K562 (cell line): ENCODE results near the gene FMO3. TPM values are rescaled to one million over a fixed set of nuclear protein-coding genes. Genes with fewer than 3 reads are reported as not detected.

Experiments used
- ATAC-seq: fragments of 200-7000 bp; cut with Tn5 transposase; 3 replicates; pipeline ENCODE4 v1.9.1; 2020; ENCODE audit warnings: moderate library complexity
- BruUV-seq: library from RNA; stranded (reverse); fragments of 400-500 nt; replicated peaks from 2 replicates; lab custom pipeline; 2021; lab: Mats Ljungman, UMichigan
- CTCF ChIA-PET: fragments of 300-600 bp; formaldehyde crosslinking; extraction: SDS; loops from one replicate; lab custom pipeline; 2021; ENCODE audit warnings: low intra/inter-chr PET ratio; lab: Yijun Ruan, JAX
- POLR2A ChIA-PET: fragments of 300-600, 350-650 bp; sonication (Branson Sonifier 250); formaldehyde crosslinking; extraction: SDS; loops from one replicate; lab custom pipeline; 2021; ENCODE audit warnings: antibody characterized with exemption, inconsistent platforms; lab: Yijun Ruan, JAX
- DNase-seq, 4 experiments: peaks; one replicate each; pipeline versions ENCODE4 v3.0.0 to v3.0.0-alpha.2; 2011 to 2018; ENCODE audit warnings: low spot score in 3 of 4, mixed read lengths in 3 of 4; ENCODE audit errors: extremely low read depth in 1 of 4
- FAIRE-seq: peaks from 2 replicates; lab custom pipeline; 2011; peaks lifted over from hg19 to GRCh38; lab: Jason Lieb, UNC
- H2AFZ ChIP-seq: 2 replicates; pipeline ENCODE4 v1.6.0; 2011; ENCODE audit warnings: low read depth, low read length, control low read depth, inconsistent platforms
- H3K27ac ChIP-seq: fragments of 200-600 bp; 3 replicates; pipeline ENCODE4 v1.8.0; 2011; ENCODE audit warnings: low read depth, mild to moderate bottlenecking, control low read depth, inconsistent platforms, low read length, moderate library complexity, mixed read lengths; ENCODE audit errors: extremely low read depth
- H3K27me3 ChIP-seq, 2 experiments: fragments of 300-600 bp in 1 of 2; 2 replicates in 1 of 2; 3 replicates in 1 of 2; pipeline versions ENCODE4 v1.6.0 to v1.8.0; 2011; ENCODE audit warnings: inconsistent platforms in 2 of 2, low read length in 2 of 2, mild to moderate bottlenecking in 1 of 2, mixed read lengths in 1 of 2, moderate library complexity in 1 of 2; ENCODE audit not compliant: control insufficient read depth in 2 of 2, insufficient read depth in 2 of 2
- H3K36me3 ChIP-seq: fragments of 300-600 bp; 3 replicates; pipeline ENCODE4 v1.8.0; 2011; ENCODE audit warnings: mild to moderate bottlenecking, low read length, inconsistent platforms; ENCODE audit not compliant: control insufficient read depth, insufficient read depth
- H3K4me1 ChIP-seq, 2 experiments: fragments of 200-600 bp in 1 of 2; replicated peaks in 1 of 2; 2 replicates in 1 of 2; 3 replicates in 1 of 2; pipeline versions ENCODE4 v1.5.1 to v1.8.0; 2011; ENCODE audit warnings: inconsistent platforms in 2 of 2, low read length in 2 of 2, mild to moderate bottlenecking in 1 of 2, mixed read lengths in 1 of 2, moderate library complexity in 1 of 2; ENCODE audit not compliant: control insufficient read depth in 2 of 2, insufficient read depth in 2 of 2
- H3K4me2 ChIP-seq: 2 replicates; pipeline ENCODE4 v1.6.1; 2011; ENCODE audit warnings: low read length, control low read depth, inconsistent platforms, mixed read lengths; ENCODE audit not compliant: insufficient read depth
- H3K4me3 ChIP-seq: fragments of 200-600 bp; sonication (generic), shearing (Covaris generic); 2 replicates; pipeline ENCODE4 v1.5.1; 2016; ENCODE audit warnings: control low read depth, inconsistent platforms
- H3K79me2 ChIP-seq: fragments of 200-600 bp; 3 replicates; pipeline ENCODE4 v1.8.0; 2011; ENCODE audit warnings: low read length, inconsistent platforms; ENCODE audit not compliant: control insufficient read depth, insufficient read depth
- H3K9ac ChIP-seq, 2 experiments: 2 replicates each; pipeline versions ENCODE4 v1.6.0 to v1.6.1; 2011; ENCODE audit warnings: low read depth in 2 of 2, low read length in 2 of 2, control low read depth in 1 of 2, inconsistent platforms in 1 of 2, mild to moderate bottlenecking in 1 of 2, mixed read lengths in 1 of 2; ENCODE audit not compliant: insufficient read depth in 1 of 2
- H3K9me1 ChIP-seq: one replicate; pipeline ENCODE4 v1.6.0; 2011; ENCODE audit warnings: inconsistent platforms, mild to moderate bottlenecking, low read length, moderate library complexity; ENCODE audit not compliant: control insufficient read depth, insufficient read depth
- H3K9me3 ChIP-seq: replicated peaks from 2 replicates; pipeline ENCODE4 v1.5.1; 2011; ENCODE audit warnings: low read depth, low read length, inconsistent platforms; ENCODE audit not compliant: control insufficient read depth, insufficient read depth
- H4K20me1 ChIP-seq: replicated peaks from 2 replicates; pipeline ENCODE4 v1.6.1; 2011; ENCODE audit warnings: low read length, inconsistent platforms, mixed read lengths; ENCODE audit not compliant: control insufficient read depth, insufficient read depth
- ATF1 ChIP-seq, 2 experiments: fragments of 450-650 bp in 1 of 2; IDR thresholded peaks; 2 replicates each; pipeline ENCODE4 v1.6.1; 2016; ENCODE audit warnings: missing compliant biosample characterization in 1 of 2, missing genetic modification characterization in 1 of 2
- KLF6 ChIP-seq: fragments of 250-450 bp; sonication (Bioruptor Pico); IDR thresholded peaks from 2 replicates; pipeline ENCODE4 v1.4.0; 2020; ENCODE audit warnings: mild to moderate bottlenecking, moderate library complexity, borderline replicate concordance
- SUPT5H ChIP-seq: fragments of 450-650 bp; IDR thresholded peaks from 2 replicates; pipeline ENCODE4 v1.6.1; 2016
- TEAD1 ChIP-seq, 2 experiments: fragments of 450-650 bp in 1 of 2; sonication (generic) in 1 of 2; formaldehyde crosslinking; IDR thresholded peaks; 2 replicates each; pipeline versions ENCODE4 v1.4.0 to v1.8.0; 2020 to 2022; ENCODE audit warnings: mild to moderate bottlenecking in 2 of 2, missing genetic modification reagents in 1 of 2
- TOE1 ChIP-seq, 2 experiments: fragments of 450-650 bp in 1 of 2; sonication (generic) in 1 of 2; formaldehyde crosslinking in 1 of 2; IDR thresholded peaks; 2 replicates each; pipeline versions ENCODE4 v1.7.1 to v1.8.0; 2016 to 2022; ENCODE audit warnings: borderline replicate concordance in 2 of 2, mild to moderate bottlenecking in 2 of 2, antibody characterized with exemption in 1 of 2, inconsistent platforms in 1 of 2, low read depth in 1 of 2, missing genetic modification reagents in 1 of 2, moderate library complexity in 1 of 2
- ZBTB17 ChIP-seq: fragments of 450-650 bp; formaldehyde crosslinking; IDR thresholded peaks from 2 replicates; pipeline ENCODE4 v1.4.0; 2020; ENCODE audit warnings: mild to moderate bottlenecking
- ZNF57 ChIP-seq: fragments of 450-650 bp; formaldehyde crosslinking; IDR thresholded peaks from 2 replicates; pipeline ENCODE4 v1.4.0; 2020; ENCODE audit warnings: mild to moderate bottlenecking, moderate library complexity
- ZNF696 ChIP-seq: fragments of 250-450 bp; sonication (Bioruptor Pico); conservative IDR thresholded peaks from 2 replicates; pipeline ENCODE4 v1.4.0; 2020; ENCODE audit warnings: mild to moderate bottlenecking, moderate library complexity
- ZNF764 ChIP-seq: fragments of 250-450 bp; sonication (Bioruptor Pico); IDR thresholded peaks from 2 replicates; pipeline ENCODE4 v1.4.0; 2020; ENCODE audit warnings: low read depth, mild to moderate bottlenecking, moderate library complexity
- ZNF780A ChIP-seq: fragments of 250-450 bp; sonication (Bioruptor Pico); IDR thresholded peaks from 2 replicates; pipeline ENCODE4 v1.5.0; 2021; ENCODE audit warnings: mild to moderate bottlenecking
- in situ Hi-C: fragments of 300-500 bp; cut with MboI; formaldehyde crosslinking; loops from 4 replicates; pipeline ENCODE4 v1.15.0; 2018; ENCODE audit warnings: inconsistent platforms, mixed read lengths
- intact Hi-C: fragments of 100-400 bp; cut with micrococcal nuclease; formaldehyde crosslinking; loops from 2 replicates; pipeline ENCODE4 v1.14.2; 2022
- polyA plus RNA-seq, 8 experiments: library from polyadenylated mRNA; depleted of rRNA in 4 of 8; stranded (reverse) in 5 of 8; unstranded in 3 of 8; fragments of >200 nt; fragmentation: Nextera tagmentation in 2 of 8; fragmentation: Illumina TruSeq in 1 of 8; extraction: Ambion mirVana in 2 of 8; extraction: Trizol in 1 of 8; gene quantifications; 2 replicates each; pipeline versions ENCODE4 v1.2.1 to v1.2.3, GENCODE V29; 2011 to 2014; ENCODE audit warnings: inconsistent platforms in 1 of 8, missing spikeins in 1 of 8
- total RNA-seq, 7 experiments: library from RNA; depleted of rRNA in 6 of 7; stranded (reverse); fragments of >200 nt in 6 of 7; fragmentation: Illumina TruSeq in 2 of 7; extraction: Trizol in 2 of 7; gene quantifications; 2 replicates each; pipeline versions ENCODE4 v1.2.1 to v1.2.3, GENCODE V29; 2011 to 2021; ENCODE audit warnings: low replicate concordance in 1 of 7
- TF ChIP-seq, protein P1 (sequence below), 2 experiments: IDR thresholded peaks in 1 of 2; conservative IDR thresholded peaks in 1 of 2; 2 replicates each; pipeline ENCODE4 v1.6.1; 2016; ENCODE audit warnings: low read depth in 2 of 2, mild to moderate bottlenecking in 1 of 2, missing compliant biosample characterization in 1 of 2, missing genetic modification characterization in 1 of 2, moderate library complexity in 1 of 2
- TF ChIP-seq, protein P2 (sequence below): fragments of 450-650 bp; formaldehyde crosslinking; IDR thresholded peaks from 2 replicates; pipeline ENCODE4 v1.4.0; 2020; ENCODE audit warnings: mild to moderate bottlenecking, moderate library complexity
- TF ChIP-seq, protein P3 (sequence below): fragments of 450-650 bp; IDR thresholded peaks from 2 replicates; pipeline ENCODE4 v1.6.1; 2016; ENCODE audit warnings: borderline replicate concordance

Gene FMO3
- total and polyA plus RNA-seq, 9 of the 15 experiments (the other 6 are each of a cell fraction or from before 2014, with no cell fraction given): not detected

DNA sequence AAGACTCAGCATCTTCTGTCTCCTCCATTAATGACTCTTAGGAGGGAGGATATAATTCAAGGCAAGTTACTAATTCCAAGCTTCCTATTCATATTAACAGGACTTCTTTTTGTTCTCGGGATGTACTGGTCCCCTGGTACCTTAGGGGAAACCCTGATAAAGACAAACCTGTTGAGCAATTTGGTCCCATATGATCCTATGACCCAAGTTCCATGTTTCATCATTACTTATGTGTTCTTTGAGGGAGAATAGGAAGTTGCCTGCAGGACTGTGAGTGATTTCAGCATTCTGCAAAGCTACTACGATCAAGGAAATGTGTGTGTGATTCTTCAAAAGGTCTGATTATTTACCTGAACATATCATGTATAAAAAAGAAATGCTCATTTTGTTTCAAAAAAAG lies 5.8 kb upstream of the FMO3 start (continued):
- TF ChIP-seq TOE1 (IDR thresholded peaks at IDR 0.05; ENCODE audit: borderline replicate concordance) (no peak), TOE1 (CRISPR knock-in tag; IDR thresholded peaks at IDR 0.05; ENCODE audit: borderline replicate concordance, low read depth) (no peak), SUPT5H (no peak), ZNF57 (CRISPR knock-in tag) (no peak)
- TF ChIP-seq, all 486 proteins: peak for 0

DNA sequence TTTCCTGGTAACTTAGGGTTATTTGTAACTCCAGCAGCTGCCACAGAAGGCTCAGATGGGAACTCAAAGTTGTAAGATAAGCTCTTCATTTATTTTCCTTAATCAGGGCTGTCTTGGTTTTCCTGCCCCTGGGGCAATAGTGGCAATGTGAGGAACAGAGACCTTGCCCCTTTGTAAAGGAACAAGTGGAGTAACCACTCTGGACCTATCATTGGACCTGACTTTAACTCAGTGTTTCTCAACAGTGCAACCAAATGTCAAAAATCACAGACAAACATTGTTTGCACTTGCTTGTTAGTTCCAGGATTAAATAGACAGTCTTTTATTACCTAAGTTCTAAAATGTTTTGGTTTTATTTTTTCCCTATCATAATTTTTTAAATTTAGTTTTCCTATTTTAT lies 2.8 kb upstream of the FMO3 start:
- 0 out of 2 replicates have a peak, but pooled peaks cover 2% of the 10 kb centered on the region for H3K9me3 ChIP-seq
- H2AFZ ChIP-seq: no peak overlapping the region
- CTCF ChIA-PET: no interaction called here
- H3K79me2 ChIP-seq: no peaks in the 10 kb centered on the region
- no peaks in the 10 kb centered on the region for H3K27me3 ChIP-seq
- FAIRE-seq (no peak), ATAC-seq (no peak), DNase-seq (no peak)
- POLR2A ChIA-PET: no interaction called here
- no peaks in the 10 kb centered on the region for H4K20me1 ChIP-seq
- intact Hi-C loops: no loop called here
- no peak overlapping the region for H3K4me3 ChIP-seq
- H3K4me1 ChIP-seq: no peaks in the 10 kb centered on the region
- no peaks in the 10 kb centered on the region for H3K9me1 ChIP-seq
- H3K4me2 ChIP-seq: no peak overlapping the region
- H3K27ac ChIP-seq: no peak overlapping the region
- BruUV-seq: no TSS peak
- in situ Hi-C loops: no loop called here
- H3K36me3 ChIP-seq: no peaks in the 10 kb centered on the region
- no peak overlapping the region for H3K9ac ChIP-seq
- TF ChIP-seq TEAD1 (CRISPR knock-in tag; IDR thresholded peaks at IDR 0.05) (no peak), ZNF780A (no peak), ATF1 (CRISPR knock-in tag; IDR thresholded peaks at IDR 0.05) (no peak), ATF1 (tag; IDR thresholded peaks at IDR 0.05) (no peak), ZNF696 (CRISPR knock-in tag) (no peak), KLF6 (CRISPR knock-in tag) (no peak), ZNF764 (CRISPR knock-in tag) (no peak), ZBTB17 (no peak)
- TF ChIP-seq, protein P1, sequence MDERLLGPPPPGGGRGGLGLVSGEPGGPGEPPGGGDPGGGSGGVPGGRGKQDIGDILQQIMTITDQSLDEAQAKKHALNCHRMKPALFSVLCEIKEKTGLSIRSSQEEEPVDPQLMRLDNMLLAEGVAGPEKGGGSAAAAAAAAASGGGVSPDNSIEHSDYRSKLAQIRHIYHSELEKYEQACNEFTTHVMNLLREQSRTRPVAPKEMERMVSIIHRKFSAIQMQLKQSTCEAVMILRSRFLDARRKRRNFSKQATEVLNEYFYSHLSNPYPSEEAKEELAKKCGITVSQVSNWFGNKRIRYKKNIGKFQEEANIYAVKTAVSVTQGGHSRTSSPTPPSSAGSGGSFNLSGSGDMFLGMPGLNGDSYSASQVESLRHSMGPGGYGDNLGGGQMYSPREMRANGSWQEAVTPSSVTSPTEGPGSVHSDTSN (CRISPR knock-in tag; IDR thresholded peaks at IDR 0.05; ENCODE audit: low read depth): no peak
- TF ChIP-seq, protein P1 (tag; conservative IDR thresholded peaks at IDR 0.05; ENCODE audit: low read depth): no peak
- TF ChIP-seq, protein P2, sequence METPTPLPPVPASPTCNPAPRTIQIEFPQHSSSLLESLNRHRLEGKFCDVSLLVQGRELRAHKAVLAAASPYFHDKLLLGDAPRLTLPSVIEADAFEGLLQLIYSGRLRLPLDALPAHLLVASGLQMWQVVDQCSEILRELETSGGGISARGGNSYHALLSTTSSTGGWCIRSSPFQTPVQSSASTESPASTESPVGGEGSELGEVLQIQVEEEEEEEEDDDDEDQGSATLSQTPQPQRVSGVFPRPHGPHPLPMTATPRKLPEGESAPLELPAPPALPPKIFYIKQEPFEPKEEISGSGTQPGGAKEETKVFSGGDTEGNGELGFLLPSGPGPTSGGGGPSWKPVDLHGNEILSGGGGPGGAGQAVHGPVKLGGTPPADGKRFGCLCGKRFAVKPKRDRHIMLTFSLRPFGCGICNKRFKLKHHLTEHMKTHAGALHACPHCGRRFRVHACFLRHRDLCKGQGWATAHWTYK (CRISPR knock-in tag): no peak
- TF ChIP-seq, protein P3, sequence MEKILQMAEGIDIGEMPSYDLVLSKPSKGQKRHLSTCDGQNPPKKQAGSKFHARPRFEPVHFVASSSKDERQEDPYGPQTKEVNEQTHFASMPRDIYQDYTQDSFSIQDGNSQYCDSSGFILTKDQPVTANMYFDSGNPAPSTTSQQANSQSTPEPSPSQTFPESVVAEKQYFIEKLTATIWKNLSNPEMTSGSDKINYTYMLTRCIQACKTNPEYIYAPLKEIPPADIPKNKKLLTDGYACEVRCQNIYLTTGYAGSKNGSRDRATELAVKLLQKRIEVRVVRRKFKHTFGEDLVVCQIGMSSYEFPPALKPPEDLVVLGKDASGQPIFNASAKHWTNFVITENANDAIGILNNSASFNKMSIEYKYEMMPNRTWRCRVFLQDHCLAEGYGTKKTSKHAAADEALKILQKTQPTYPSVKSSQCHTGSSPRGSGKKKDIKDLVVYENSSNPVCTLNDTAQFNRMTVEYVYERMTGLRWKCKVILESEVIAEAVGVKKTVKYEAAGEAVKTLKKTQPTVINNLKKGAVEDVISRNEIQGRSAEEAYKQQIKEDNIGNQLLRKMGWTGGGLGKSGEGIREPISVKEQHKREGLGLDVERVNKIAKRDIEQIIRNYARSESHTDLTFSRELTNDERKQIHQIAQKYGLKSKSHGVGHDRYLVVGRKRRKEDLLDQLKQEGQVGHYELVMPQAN: no peak
